Heart right ventricle (tissue), 16 donors: Measurements from ENCODE around the gene CHST14. TPM values are rescaled to one million over a fixed set of nuclear protein-coding genes. Genes with fewer than 3 reads are reported as not detected.
A peak's percentile ranks its signal among the peaks of the same experiment; 100 is the strongest.

ENCODE experiments used
- ATAC-seq, 8 donors: fragments of 200-7000 bp; cut with Tn5 transposase; one replicate each; pipeline ENCODE4 v1.9.1; 2020; ENCODE audit warnings: mild to moderate bottlenecking in 8 of 8, moderate library complexity in 8 of 8, moderate number of reproducible peaks in 1 of 8
- DNase-seq, 2 donors: peaks; one replicate each; pipeline ENCODE4 v3.0.0-alpha.2; 2020
- H3K27ac ChIP-seq, 10 donors: fragments of 200-600 bp; sonication (generic) in 2 of 10; one replicate each; pipeline versions ENCODE4 v1.5.0 to v1.8.0; 2020 to 2022; ENCODE audit warnings: mild to moderate bottlenecking in 3 of 10
- H3K27me3 ChIP-seq, 7 donors: fragments of 200-600 bp; one replicate each; pipeline ENCODE4 v1.8.0; 2021 to 2022; ENCODE audit warnings: mild to moderate bottlenecking in 2 of 7
- H3K36me3 ChIP-seq, 9 donors: fragments of 200-600 bp; sonication (generic) in 1 of 9; one replicate each; pipeline versions ENCODE4 v1.5.0 to v1.8.0; 2020 to 2022; ENCODE audit warnings: mild to moderate bottlenecking in 2 of 9
- H3K4me1 ChIP-seq, 9 donors: fragments of 200-600 bp; sonication (generic) in 1 of 9; one replicate each; pipeline versions ENCODE4 v1.5.0 to v1.8.0; 2020 to 2022; ENCODE audit warnings: mild to moderate bottlenecking in 4 of 9
- H3K4me3 ChIP-seq, 10 donors: fragments of 200-600 bp; sonication (generic) in 2 of 10; one replicate each; pipeline versions ENCODE4 v1.5.0 to v1.8.0; 2020 to 2022; ENCODE audit warnings: mild to moderate bottlenecking in 7 of 10, moderate library complexity in 2 of 10
- H3K9me3 ChIP-seq, 11 donors: fragments of 200-600 bp in 10 of 11; sonication (generic) in 2 of 11; one replicate each; pipeline versions ENCODE4 v1.5.0 to v1.8.0; 2013 to 2022; ENCODE audit warnings: mild to moderate bottlenecking in 2 of 11, control low read depth in 1 of 11, moderate library complexity in 1 of 11
- WGBS, 2 donors: extraction: QIAGEN DNeasy Blood & Tissue Kit; methylation state at CpG; one replicate each; pipeline ENCODE4 v1.1.7; 2013; ENCODE audit warnings: inconsistent platforms in 1 of 2; 5-methylcytosine and 5-hydroxymethylcytosine counted together
- intact Hi-C, 10 donors: fragments of 100-400 bp; cut with DNase I; formaldehyde crosslinking; loops; one replicate each; pipeline versions ENCODE4 v1.11.1 to v1.14.2; 2022
- polyA plus RNA-seq, 2 donors: library from polyadenylated mRNA; stranded (reverse); fragments of 200-250 nt; gene quantifications; one replicate each; pipeline ENCODE4 v1.2.3, GENCODE V29; 2013
- total RNA-seq, 10 donors: library from RNA; stranded (reverse); fragmentation: NEBNext Ultra II Directional in 3 of 10; extraction: Animal tissue kit (Norgen Biotek cat#: 25700) in 3 of 10; gene quantifications; one replicate each; pipeline versions ENCODE4 v1.2.1 to v1.2.4, GENCODE V29; 2021 to 2023
- TF ChIP-seq, protein P1 (sequence below), 9 donors: fragments of 200-600 bp; sonication (generic) in 2 of 9; IDR thresholded peaks; one replicate each; pipeline versions ENCODE4 v1.5.0 to v1.8.0; 2021 to 2022; ENCODE audit warnings: antibody characterized with exemption in 9 of 9, mild to moderate bottlenecking in 5 of 9, moderate library complexity in 1 of 9
- donor health status: Arrhythmogenic right ventricular cardiomyopathy.
- donor health status: ischemic (EF 13 %, LVEDD 7.1; RV severe dilation, severe dysfunction).
- donor health status: healthy with polysubstance abuse.
- donor health status: DM: no; HTN: yes; CAD: no.
- donor health status: DM: no; HTN: no; CAD: no.
- donor health status: ischemic (EF 25% LVEDD 6.9; RV normal size, moderate dysfunction).
- donor health status: ischemic (EF 25% LVEDD 5.7; RV mildly dilated, moderate dysfunction).
- donor health status: healthy.
- donor health status: DM: yes; HTN: yes; CAD: no.
- donor health status: Ischemic cardiomyopathy.
- donor health status: ischemic (EF 35%, LVEDD 5.7; RV mildly dilated, moderate dysfunction).
- donor health status: nonischemic (EF 11% LVEDD 7.7; RV severe dilation, severe dysfunction).
- donor health status: DM: yes; HTN: yes; CAD: no.
- donor health status: PGD.
- donor health status: ischemic (EF 29% LVEDD 5.4; RV normal size, mild dysfunction).
- donor health status: nonischemic (EF 23%, LVEDD 6.1; RV moderate dilation, normal function).

CHST14 gene
- total and polyA plus RNA-seq, 12 donors, result 5.3 to 11.5 (median 8.9) TPM

DNA sequence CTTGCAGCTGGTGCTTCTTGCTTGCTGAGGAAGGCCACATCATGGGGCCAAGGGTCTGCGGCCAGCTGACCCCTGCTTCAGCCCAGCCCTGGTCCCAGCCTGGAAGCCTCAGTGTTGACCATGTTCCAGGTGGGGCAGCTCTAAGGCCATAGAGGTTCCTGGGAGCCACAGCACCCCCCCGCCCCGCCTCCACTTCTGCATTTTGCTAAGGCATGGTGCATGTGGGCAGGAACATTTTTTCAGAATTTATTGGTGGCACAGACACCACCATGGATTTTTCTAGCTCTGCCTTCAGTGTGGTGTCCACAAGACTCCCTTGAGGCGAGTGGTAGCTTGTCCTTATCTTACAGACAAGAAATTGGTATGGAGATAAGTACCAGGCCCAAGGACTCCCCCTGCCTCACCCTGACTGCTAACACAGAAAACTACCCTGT, 1.9 kb upstream of the CHST14 start:
- WGBS, 2 donors, result 92 to 95% methylated on average over 4 of the region's 4 CpGs
- Histone ChIP-seq H3K4me3 (no peak overlapping the region), H3K9me3 (no peaks in the 10 kb centered on the region), H3K4me1 (peaks cover 6 to 26% (median 20%) of the 10 kb centered on the region in 9 donors), H3K27ac (no peak overlapping the region), H3K36me3 (peaks cover 0 to 41% (median 18%) of the 10 kb centered on the region in 9 donors), H3K27me3 (no peaks in the 10 kb centered on the region)
- intact Hi-C loops, result loop anchor here in 1 of 10 donors (10.0 kb wide), 1 partner anchor 96 kb away; the partner anchor contains the start of genes CCDC32 and RPUSD2
- DNase-seq (no peak), ATAC-seq (no peak)
- TF ChIP-seq, protein P1, sequence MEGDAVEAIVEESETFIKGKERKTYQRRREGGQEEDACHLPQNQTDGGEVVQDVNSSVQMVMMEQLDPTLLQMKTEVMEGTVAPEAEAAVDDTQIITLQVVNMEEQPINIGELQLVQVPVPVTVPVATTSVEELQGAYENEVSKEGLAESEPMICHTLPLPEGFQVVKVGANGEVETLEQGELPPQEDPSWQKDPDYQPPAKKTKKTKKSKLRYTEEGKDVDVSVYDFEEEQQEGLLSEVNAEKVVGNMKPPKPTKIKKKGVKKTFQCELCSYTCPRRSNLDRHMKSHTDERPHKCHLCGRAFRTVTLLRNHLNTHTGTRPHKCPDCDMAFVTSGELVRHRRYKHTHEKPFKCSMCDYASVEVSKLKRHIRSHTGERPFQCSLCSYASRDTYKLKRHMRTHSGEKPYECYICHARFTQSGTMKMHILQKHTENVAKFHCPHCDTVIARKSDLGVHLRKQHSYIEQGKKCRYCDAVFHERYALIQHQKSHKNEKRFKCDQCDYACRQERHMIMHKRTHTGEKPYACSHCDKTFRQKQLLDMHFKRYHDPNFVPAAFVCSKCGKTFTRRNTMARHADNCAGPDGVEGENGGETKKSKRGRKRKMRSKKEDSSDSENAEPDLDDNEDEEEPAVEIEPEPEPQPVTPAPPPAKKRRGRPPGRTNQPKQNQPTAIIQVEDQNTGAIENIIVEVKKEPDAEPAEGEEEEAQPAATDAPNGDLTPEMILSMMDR (IDR thresholded peaks at IDR 0.05), result no peak

DNA sequence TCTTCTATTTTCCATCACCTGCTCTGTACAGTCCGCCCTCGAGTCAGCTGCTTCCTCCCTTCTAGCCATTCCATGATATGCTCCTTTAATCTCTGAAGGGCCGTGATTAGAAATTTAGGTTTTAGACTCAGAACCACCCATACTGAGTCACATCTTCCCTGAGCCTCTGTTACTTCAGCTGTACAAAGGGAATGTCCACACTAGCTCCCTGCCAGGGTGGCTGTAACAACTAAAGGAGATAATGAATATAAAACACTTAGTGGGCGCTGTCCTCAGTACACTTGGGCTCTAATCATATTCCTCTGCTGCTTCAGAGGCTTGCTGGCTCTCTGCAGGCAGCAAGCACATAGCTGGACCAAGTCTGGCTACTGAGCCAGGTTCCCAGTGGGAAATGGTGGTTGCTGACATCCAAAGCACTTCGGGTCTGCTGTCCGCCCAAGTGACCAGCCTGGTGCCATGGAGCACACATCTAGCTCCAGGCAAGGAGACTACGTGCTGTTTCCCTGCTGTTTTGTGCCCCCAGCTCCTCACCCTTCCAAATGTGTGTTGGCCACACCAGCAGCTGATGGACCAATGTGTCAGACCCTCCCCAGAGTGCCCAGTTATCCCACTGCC, 901 bp upstream of the CHST14 start:
- Histone ChIP-seq H3K27ac (peak overlapping the region in 9 of 10 donors; percentile 88 to 95 (median 93)), H3K4me1 (peaks cover 6 to 26% (median 20%) of the 10 kb centered on the region in 9 donors), H3K36me3 (peaks cover 0 to 32% (median 8%) of the 10 kb centered on the region in 9 donors), H3K4me3 (peak overlapping the region in 7 of 10 donors; percentile 79 to 100 (median 94)), H3K27me3 (no peaks in the 10 kb centered on the region), H3K9me3 (no peaks in the 10 kb centered on the region)
- TF ChIP-seq, protein P1 (IDR thresholded peaks at IDR 0.05), result no peak
- intact Hi-C loops, result loop anchor here in 1 of 10 donors (10.0 kb wide), 1 partner anchor 95 kb away; the partner anchor contains the start of genes CCDC32 and RPUSD2
- DNase-seq, result no peak
- 69 to 79% methylated on average over 7 of the region's 7 CpGs for WGBS, 2 donors
- ATAC-seq, result peak in 3 of 8 donors; percentile 6 to 7 (median 6)

DNA sequence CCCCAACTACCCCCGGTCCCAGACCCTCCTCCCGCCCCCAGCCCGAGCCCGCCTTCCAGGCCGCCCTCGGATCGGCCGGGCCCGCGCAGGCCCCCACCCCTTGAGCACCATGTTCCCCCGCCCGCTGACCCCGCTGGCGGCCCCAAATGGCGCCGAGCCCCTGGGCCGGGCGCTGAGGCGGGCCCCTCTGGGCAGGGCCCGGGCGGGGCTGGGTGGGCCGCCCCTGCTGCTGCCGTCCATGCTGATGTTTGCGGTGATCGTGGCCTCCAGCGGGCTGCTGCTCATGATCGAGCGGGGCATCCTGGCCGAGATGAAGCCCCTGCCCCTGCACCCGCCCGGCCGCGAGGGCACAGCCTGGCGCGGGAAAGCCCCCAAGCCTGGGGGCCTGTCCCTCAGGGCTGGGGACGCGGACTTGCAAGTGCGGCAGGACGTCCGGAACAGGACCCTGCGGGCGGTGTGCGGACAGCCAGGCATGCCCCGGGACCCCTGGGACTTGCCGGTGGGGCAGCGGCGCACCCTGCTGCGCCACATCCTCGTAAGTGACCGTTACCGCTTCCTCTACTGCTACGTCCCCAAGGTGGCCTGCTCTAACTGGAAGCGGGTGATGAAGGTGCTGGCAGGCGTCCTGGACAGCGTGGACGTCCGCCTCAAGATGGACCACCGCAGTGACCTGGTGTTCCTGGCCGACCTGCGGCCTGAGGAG, 472 bp downstream of the CHST14 start:
- ATAC-seq, result peak; percentile 34 to 69 (median 51)
- peak; percentile 21 to 43 for DNase-seq
- 1% methylated on average over 43 to 60 of the region's 60 CpGs for WGBS, 2 donors
- Histone ChIP-seq H3K36me3 (peaks cover 0 to 18% (median 0%) of the 10 kb centered on the region in 9 donors), H3K4me3 (peak overlapping the region; percentile 79 to 100 (median 94)), H3K27ac (peak overlapping the region; percentile 87 to 95 (median 92)), H3K27me3 (no peaks in the 10 kb centered on the region), H3K9me3 (no peaks in the 10 kb centered on the region), H3K4me1 (peaks cover 6 to 26% (median 20%) of the 10 kb centered on the region in 9 donors)
- TF ChIP-seq, protein P1 (IDR thresholded peaks at IDR 0.05), result no peak
- intact Hi-C loops, result no loop called here

- H3K9me3 ChIP-seq, result no peaks in the 10 kb centered on the region
- H3K27me3 ChIP-seq, result no peaks in the 10 kb centered on the region
- H3K4me1 ChIP-seq, result peaks cover 6 to 26% (median 20%) of the 10 kb centered on the region in 9 donors
- intact Hi-C loops, result no loop called here
- DNase-seq (no peak), ATAC-seq (peak in 7 of 8 donors; percentile 5 to 37 (median 28))
- TF ChIP-seq, protein P1 (IDR thresholded peaks at IDR 0.05), result no peak
- H3K4me3 ChIP-seq, result peak overlapping the region; percentile 79 to 100 (median 94)
- H3K27ac ChIP-seq, result peak overlapping the region in 9 of 10 donors; percentile 88 to 95 (median 93)
- WGBS, 2 donors, result 12% methylated on average over 16 of the region's 16 CpGs
- peaks cover 0 to 13% (median 0%) of the 10 kb centered on the region in 9 donors for H3K36me3 ChIP-seq
Observed at GRCh38 chr15:40471808-40472150, 995 bp downstream of the CHST14 start.
